Measurements from ENCODE around the gene BMPER.

DNA sequence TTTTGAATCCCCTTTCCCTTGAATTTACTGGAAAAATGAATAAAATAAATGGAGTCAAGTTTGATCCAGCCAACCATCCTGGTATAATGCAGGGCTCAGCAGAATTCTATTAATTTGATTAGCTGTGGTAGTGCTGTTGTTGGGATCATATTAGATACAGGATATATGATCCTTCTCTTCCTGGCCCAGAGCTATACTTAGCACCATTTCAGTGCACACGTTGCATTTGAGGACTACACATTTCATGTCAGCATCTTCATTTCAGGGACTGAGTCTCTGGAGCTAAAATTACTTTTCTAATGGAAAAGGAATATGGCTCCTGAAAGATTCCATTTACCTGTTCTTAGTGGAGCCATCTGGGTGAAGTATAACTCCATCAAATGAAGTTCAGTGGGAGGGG is 240.3 kb downstream of the BMPER start:
- TF ChIP-seq, protein P1, sequence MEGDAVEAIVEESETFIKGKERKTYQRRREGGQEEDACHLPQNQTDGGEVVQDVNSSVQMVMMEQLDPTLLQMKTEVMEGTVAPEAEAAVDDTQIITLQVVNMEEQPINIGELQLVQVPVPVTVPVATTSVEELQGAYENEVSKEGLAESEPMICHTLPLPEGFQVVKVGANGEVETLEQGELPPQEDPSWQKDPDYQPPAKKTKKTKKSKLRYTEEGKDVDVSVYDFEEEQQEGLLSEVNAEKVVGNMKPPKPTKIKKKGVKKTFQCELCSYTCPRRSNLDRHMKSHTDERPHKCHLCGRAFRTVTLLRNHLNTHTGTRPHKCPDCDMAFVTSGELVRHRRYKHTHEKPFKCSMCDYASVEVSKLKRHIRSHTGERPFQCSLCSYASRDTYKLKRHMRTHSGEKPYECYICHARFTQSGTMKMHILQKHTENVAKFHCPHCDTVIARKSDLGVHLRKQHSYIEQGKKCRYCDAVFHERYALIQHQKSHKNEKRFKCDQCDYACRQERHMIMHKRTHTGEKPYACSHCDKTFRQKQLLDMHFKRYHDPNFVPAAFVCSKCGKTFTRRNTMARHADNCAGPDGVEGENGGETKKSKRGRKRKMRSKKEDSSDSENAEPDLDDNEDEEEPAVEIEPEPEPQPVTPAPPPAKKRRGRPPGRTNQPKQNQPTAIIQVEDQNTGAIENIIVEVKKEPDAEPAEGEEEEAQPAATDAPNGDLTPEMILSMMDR (IDR thresholded peaks at IDR 0.05), result no peak
- TF ChIP-seq POLR2A (IDR thresholded peaks at IDR 0.05), result no peak

Measured in lower leg skin (tissue), 3 donors.